ENCODE data around the gene PARP8. TPM values are rescaled to one million over a fixed set of nuclear protein-coding genes. Genes with fewer than 3 reads are reported as not detected.
"Not testable (repeated sequence)": the region's sequence is repeated elsewhere in the genome, so short reads cannot be mapped to it uniquely, and the experiment has no call there.

The PARP8 gene
- total RNA-seq, 4 donors from 2014 or later, result 6.5 to 25.2 (median 12.3) TPM

GRCh38 chr5:50663636-50664035 is 2.8 kb upstream of the PARP8 start:
- Histone ChIP-seq H3K4me3 (no peak overlapping the region), H3K27ac (no peak overlapping the region), H3K36me3 (no peaks in the 10 kb centered on the region), H3K27me3 (no peaks in the 10 kb centered on the region), H3K4me1 (peaks cover 0 to 32% (median 8%) of the 10 kb centered on the region in 3 donors), H3K9me3 (no peaks in the 10 kb centered on the region)
- no peak for TF ChIP-seq POLR2A (IDR thresholded peaks at IDR 0.05)
- no peak for TF ChIP-seq CTCF (IDR thresholded peaks at IDR 0.05)
- no peak for DNase-seq
- intact Hi-C loops (cut with DNase I), result no loop called here
- 27 to 53% methylated on average over 4 of the region's 4 CpGs for WGBS, 2 donors

- peak overlapping the region; percentile 89 to 97 (median 95) for H3K27ac ChIP-seq
Observed at GRCh38 chr5:50665091-50665490, 1.3 kb upstream of the PARP8 start.

GRCh38 chr5:50665761-50666202 is 655 bp upstream of the PARP8 start:
- DNase-seq; intact Hi-C loops (cut with DNase I); H3K27me3 ChIP-seq; H3K9me3 ChIP-seq; H3K36me3 ChIP-seq: not testable (repeated sequence)
- 30 to 36% methylated on average over 8 of the region's 8 CpGs for WGBS, 2 donors
- Histone ChIP-seq H3K4me3 (peak overlapping the region; percentile 85 to 96 (median 90)), H3K4me1 (peaks cover 0 to 44% (median 8%) of the 10 kb centered on the region in 3 donors), H3K27ac (peak overlapping the region; percentile 89 to 97 (median 95))
- TF ChIP-seq POLR2A (IDR thresholded peaks at IDR 0.05), result peak in 2 of 4 donors; percentile 28 to 57

More at GRCh38 chr5:50665091-50665490, 1.3 kb upstream of the PARP8 start:
- H3K36me3 ChIP-seq, result no peaks in the 10 kb centered on the region
- intact Hi-C loops (cut with DNase I), result no loop called here
- H3K4me3 ChIP-seq, result no peak overlapping the region
- H3K9me3 ChIP-seq, result no peaks in the 10 kb centered on the region
- no peak for DNase-seq
- no peaks in the 10 kb centered on the region for H3K27me3 ChIP-seq
- H3K4me1 ChIP-seq, result peaks cover 0 to 44% (median 8%) of the 10 kb centered on the region in 3 donors
- TF ChIP-seq POLR2A (IDR thresholded peaks at IDR 0.05), result no peak
- TF ChIP-seq CTCF (IDR thresholded peaks at IDR 0.05), result no peak

- Histone ChIP-seq H3K9me3 (no peaks in the 10 kb centered on the region), H3K27ac (peak overlapping the region; percentile 89 to 97 (median 95)), H3K4me3 (peak overlapping the region; percentile 85 to 96 (median 90)), H3K36me3 (no peaks in the 10 kb centered on the region), H3K27me3 (no peaks in the 10 kb centered on the region), H3K4me1 (peaks cover 0 to 45% (median 8%) of the 10 kb centered on the region in 3 donors)
- intact Hi-C loops (cut with DNase I), result no loop called here
- DNase-seq, result no peak
- WGBS, 2 donors, result 0 to 2% methylated on average over 7 to 16 of the region's 46 CpGs
- TF ChIP-seq CTCF (IDR thresholded peaks at IDR 0.05) (no peak), POLR2A (IDR thresholded peaks at IDR 0.05) (no peak)
Observed at GRCh38 chr5:50667023-50667652, 701 bp downstream of the PARP8 start.

GRCh38 chr5:50667653-50668595 is 1.5 kb downstream of the PARP8 start:
- H3K9me3 ChIP-seq, result no peaks in the 10 kb centered on the region
- H3K27me3 ChIP-seq, result no peaks in the 10 kb centered on the region
- WGBS, 2 donors, result 0 to 3% methylated on average over 16 to 17 of the region's 46 CpGs
- peak in 1 of 4 donors; percentile 63 for TF ChIP-seq POLR2A (IDR thresholded peaks at IDR 0.05)
- TF ChIP-seq CTCF (IDR thresholded peaks at IDR 0.05), result no peak
- peak overlapping the region; percentile 89 to 97 (median 95) for H3K27ac ChIP-seq
- H3K36me3 ChIP-seq, result no peaks in the 10 kb centered on the region
- peaks cover 0 to 49% (median 8%) of the 10 kb centered on the region in 3 donors for H3K4me1 ChIP-seq
- DNase-seq, result no peak
- peak overlapping the region; percentile 85 to 96 (median 90) for H3K4me3 ChIP-seq
- intact Hi-C loops (cut with DNase I), result no loop called here

- intact Hi-C loops (cut with DNase I); H3K9me3 ChIP-seq; DNase-seq; H3K36me3 ChIP-seq; H3K27me3 ChIP-seq: not testable (repeated sequence)
- Histone ChIP-seq H3K4me3 (peak overlapping the region; percentile 85 to 96 (median 90)), H3K27ac (peak overlapping the region; percentile 89 to 97 (median 95)), H3K4me1 (peaks cover 0 to 51% (median 5%) of the 10 kb centered on the region in 3 donors)
- WGBS, 2 donors, result 18 to 20% methylated on average over 1 of the region's 1 CpG
Observed at GRCh38 chr5:50668636-50669035, 2.2 kb downstream of the PARP8 start.
